Breast epithelium (tissue), 3 donors: ENCODE results near the gene CALHM6.

ENCODE experiments used
- CTCF ChIP-seq, 3 donors: fragments of 450-650 bp; IDR thresholded peaks; one replicate each; pipeline ENCODE4 v1.5.1; 2016 to 2017; ENCODE audit warnings: antibody characterized with exemption in 3 of 3, mild to moderate bottlenecking in 3 of 3, moderate library complexity in 3 of 3
- POLR2A ChIP-seq: fragments of 450-650 bp; IDR thresholded peaks from one replicate; pipeline ENCODE4 v1.6.1; 2016; ENCODE audit warnings: antibody characterized with exemption, mild to moderate bottlenecking, moderate library complexity

GRCh38 chr6:116445102-116445501, 16.1 kb upstream of the CALHM6 start:
- no peak for TF ChIP-seq CTCF (IDR thresholded peaks at IDR 0.05)
- no peak for TF ChIP-seq POLR2A
